Endothelial cell of umbilical vein (primary cell): ENCODE data around the gene CDKN3. TPM values are rescaled to one million over a fixed set of nuclear protein-coding genes. Genes with fewer than 3 reads are reported as not detected.
"Not testable (repeated sequence)": the region's sequence is repeated elsewhere in the genome, so short reads cannot be mapped to it uniquely, and the experiment has no call there.

Experiments
- BruUV-seq: library from RNA; stranded (reverse); fragments of 400-500 nt; replicated peaks from 2 replicates; lab custom pipeline; 2021; lab: Mats Ljungman, UMichigan
- CTCF ChIA-PET: fragments of 300-600, 350-600 bp; sonication (Branson Sonifier 250); formaldehyde crosslinking; loops from one replicate; lab custom pipeline; 2021; ENCODE audit warnings: antibody characterized with exemption, inconsistent platforms; lab: Charles Lee
- POLR2A ChIA-PET: fragments of 300-600, 350-600 bp; sonication (Branson Sonifier 250); formaldehyde crosslinking; loops from one replicate; lab custom pipeline; 2021; ENCODE audit warnings: antibody characterized with exemption, inconsistent platforms; lab: Charles Lee
- DNase-seq: peaks from one replicate; pipeline ENCODE4 v3.0.0-alpha.2; 2011; ENCODE audit warnings: low read depth, low spot score
- FAIRE-seq: peaks from 2 replicates; lab custom pipeline; 2011; peaks lifted over from hg19 to GRCh38; lab: Jason Lieb, UNC
- H2AFZ ChIP-seq: 2 replicates; pipeline ENCODE4 v1.6.0; 2012; ENCODE audit warnings: low read depth, low read length, control low read depth, inconsistent platforms
- H3K27ac ChIP-seq: 2 replicates; pipeline ENCODE4 v1.5.1; 2011; ENCODE audit warnings: low read depth, mild to moderate bottlenecking, control low read depth, low read length, moderate library complexity; ENCODE audit not compliant: insufficient read depth
- H3K27me3 ChIP-seq, 2 experiments: 2 replicates each; pipeline versions ENCODE4 v1.6.0 to v1.6.1; 2011; ENCODE audit warnings: low read length in 2 of 2, mixed read lengths in 1 of 2; ENCODE audit not compliant: control insufficient read depth in 2 of 2, insufficient read depth in 2 of 2
- H3K36me3 ChIP-seq, 2 experiments: 2 replicates in 1 of 2; 3 replicates in 1 of 2; pipeline ENCODE4 v1.5.1; 2011; ENCODE audit warnings: low read length in 2 of 2, mild to moderate bottlenecking in 1 of 2, moderate library complexity in 1 of 2; ENCODE audit not compliant: control insufficient read depth in 2 of 2, insufficient read depth in 2 of 2; ENCODE audit errors: extremely low read depth in 1 of 2
- H3K4me1 ChIP-seq: 3 replicates; pipeline ENCODE4 v1.5.1; 2011; ENCODE audit warnings: mild to moderate bottlenecking, low read length; ENCODE audit not compliant: control insufficient read depth, insufficient read depth; ENCODE audit errors: extremely low read depth
- H3K4me2 ChIP-seq: 2 replicates; pipeline ENCODE4 v1.6.1; 2011; ENCODE audit warnings: low read length, control low read depth, mixed read lengths; ENCODE audit not compliant: insufficient read depth
- H3K4me3 ChIP-seq, 3 experiments: fragments of 200-600 bp in 1 of 3; sonication (generic), shearing (Covaris generic) in 1 of 3; replicated peaks in 1 of 3; 2 replicates each; pipeline ENCODE4 v1.5.1; 2011 to 2016; ENCODE audit warnings: control low read depth in 3 of 3, low read length in 3 of 3, mild to moderate bottlenecking in 2 of 3, inconsistent platforms in 1 of 3, low read depth in 1 of 3, moderate library complexity in 1 of 3; ENCODE audit not compliant: insufficient read depth in 1 of 3
- H3K79me2 ChIP-seq: 2 replicates; pipeline ENCODE4 v1.6.0; 2012; ENCODE audit warnings: low read length, inconsistent platforms; ENCODE audit not compliant: control insufficient read depth, insufficient read depth
- H3K9ac ChIP-seq: replicated peaks from 2 replicates; pipeline ENCODE3; 2011; ENCODE audit warnings: low read length, control low read depth; ENCODE audit not compliant: insufficient read depth; ENCODE audit errors: extremely low read depth
- H3K9me1 ChIP-seq: replicated peaks from 3 replicates; pipeline ENCODE4 v1.6.0; 2011; ENCODE audit warnings: mild to moderate bottlenecking, low read length; ENCODE audit not compliant: control insufficient read depth, insufficient read depth; ENCODE audit errors: extremely low read depth
- H3K9me3 ChIP-seq: replicated peaks from 2 replicates; pipeline ENCODE4 v1.5.1; 2012; ENCODE audit warnings: low read length, inconsistent platforms; ENCODE audit not compliant: control insufficient read depth, insufficient read depth
- H4K20me1 ChIP-seq: replicated peaks from 2 replicates; pipeline ENCODE3; 2011; ENCODE audit warnings: mild to moderate bottlenecking, low read length; ENCODE audit not compliant: control insufficient read depth, insufficient read depth; ENCODE audit errors: extremely low read depth
- FOS ChIP-seq: IDR thresholded peaks from 2 replicates; pipeline ENCODE4 v1.6.1; 2011; ENCODE audit warnings: mild to moderate bottlenecking, low read length, moderate library complexity, borderline replicate concordance; ENCODE audit not compliant: insufficient read depth
- GATA2 ChIP-seq: IDR thresholded peaks from 2 replicates; pipeline ENCODE4 v1.7.0; 2011; ENCODE audit warnings: low read depth, mild to moderate bottlenecking, moderate library complexity, mixed read lengths, low read length; ENCODE audit not compliant: insufficient read length, insufficient read depth
- JUN ChIP-seq: IDR thresholded peaks from 2 replicates; pipeline ENCODE4 v1.6.1; 2011; ENCODE audit warnings: borderline replicate concordance, low read depth; ENCODE audit not compliant: insufficient read length, insufficient read depth
- POLR2AphosphoS5 ChIP-seq: IDR thresholded peaks from 2 replicates; pipeline ENCODE4 v1.6.1; 2012; ENCODE audit warnings: low read depth, mild to moderate bottlenecking, control low read depth, low read length, moderate library complexity; ENCODE audit not compliant: insufficient read depth
- dilution Hi-C: fragments of 300-500 bp; cut with MboI; formaldehyde crosslinking; loops from one replicate; pipeline ENCODE4 v1.15.0; 2019; ENCODE audit warnings: low sequenced_read_pairs; ENCODE audit not compliant: extremely low pct_ligation_motif_present
- intact Hi-C: fragments of 100-400 bp; cut with micrococcal nuclease; formaldehyde crosslinking; loops from one replicate; pipeline ENCODE4 v1.10.0; 2022
- polyA plus RNA-seq, 4 experiments: library from polyadenylated mRNA; depleted of rRNA in 3 of 4; stranded (reverse) in 3 of 4; unstranded in 1 of 4; fragments of >200 nt; gene quantifications; 2 replicates each; pipeline versions ENCODE4 v1.2.1 to v1.2.3, GENCODE V29; 2011 to 2012; ENCODE audit warnings: missing spikeins in 1 of 4
- total RNA-seq: library from RNA; stranded (reverse); gene quantifications from 2 replicates; pipeline ENCODE4 v1.2.3, GENCODE V29; 2021
- TF ChIP-seq, protein P1 (sequence below), 2 donors: IDR thresholded peaks; 1 replicate in 1 of 2; 2 replicates in 1 of 2; pipeline ENCODE4 v1.5.1; 2011; ENCODE audit warnings: low read length in 2 of 2, mild to moderate bottlenecking in 2 of 2, moderate library complexity in 2 of 2, control low read depth in 1 of 2, inconsistent platforms in 1 of 2, low read depth in 1 of 2; ENCODE audit not compliant: insufficient read depth in 1 of 2; ENCODE audit errors: extremely low read depth in 1 of 2
- TF ChIP-seq, protein P2 (sequence below): IDR thresholded peaks from 2 replicates; pipeline ENCODE4 v1.6.1; 2011; ENCODE audit not compliant: insufficient read depth, insufficient read length

CDKN3 gene
- total and polyA plus RNA-seq, 2 donors (not counting 3 experiments of a cell fraction or from before 2014, with no cell fraction given): 36.6 to 52.0 TPM

DNA sequence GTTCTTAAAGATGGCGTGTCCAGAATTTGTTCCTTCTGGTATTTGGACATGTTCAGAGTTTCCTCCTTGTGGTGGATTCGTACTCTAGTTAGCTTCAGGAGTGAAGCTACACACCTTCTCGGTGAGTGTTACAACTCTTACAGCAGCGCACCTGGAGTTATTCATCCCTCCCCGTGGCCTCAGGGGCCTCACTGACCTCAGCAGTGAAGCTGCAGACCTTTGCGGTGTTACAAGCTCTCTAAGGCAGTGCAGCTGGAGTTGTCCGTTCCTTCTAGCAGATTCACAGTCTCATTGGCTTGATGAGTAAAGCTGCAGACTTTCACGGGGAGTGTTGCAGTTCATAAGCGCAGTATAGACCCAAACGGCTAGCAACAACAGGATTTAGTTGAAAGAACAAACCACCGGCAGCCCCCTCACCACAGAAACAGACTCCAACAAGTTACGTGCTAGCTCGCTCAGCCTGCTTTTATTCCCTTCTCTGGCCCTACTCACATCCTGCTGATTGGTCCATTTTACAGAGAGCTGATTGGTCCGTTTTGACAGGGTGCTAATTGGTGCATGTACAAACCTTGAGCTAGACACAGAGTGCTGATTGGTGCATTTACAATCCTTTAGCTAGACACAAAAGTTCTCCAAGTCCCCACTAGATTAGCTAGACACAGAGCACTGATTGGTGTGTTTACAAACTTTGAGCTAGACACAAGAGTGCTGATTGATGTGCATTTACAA is 4.5 kb upstream of the CDKN3 start:
- BruUV-seq: no TSS peak
- dilution Hi-C loops (no loop called here), intact Hi-C loops (no loop called here)
- POLR2A ChIA-PET: no interaction called here
- CTCF ChIA-PET: interaction anchor here (1.4 to 1.5 kb wide), 2 partner anchors 9 to 18 kb away, joined by 3 to 5 read pairs; no protein-coding TSS in a partner anchor
- no peak overlapping the region for H2AFZ ChIP-seq
- H3K9me1 ChIP-seq: no peaks in the 10 kb centered on the region
- no peaks in the 10 kb centered on the region for H3K9me3 ChIP-seq
- no peak overlapping the region for H3K4me2 ChIP-seq
- no peaks in the 10 kb centered on the region for H3K36me3 ChIP-seq
- H3K4me1 ChIP-seq: no peaks in the 10 kb centered on the region
- no peaks in the 10 kb centered on the region for H4K20me1 ChIP-seq
- TF ChIP-seq FOS: no peak
- no peak for TF ChIP-seq GATA2
- TF ChIP-seq, protein P1, sequence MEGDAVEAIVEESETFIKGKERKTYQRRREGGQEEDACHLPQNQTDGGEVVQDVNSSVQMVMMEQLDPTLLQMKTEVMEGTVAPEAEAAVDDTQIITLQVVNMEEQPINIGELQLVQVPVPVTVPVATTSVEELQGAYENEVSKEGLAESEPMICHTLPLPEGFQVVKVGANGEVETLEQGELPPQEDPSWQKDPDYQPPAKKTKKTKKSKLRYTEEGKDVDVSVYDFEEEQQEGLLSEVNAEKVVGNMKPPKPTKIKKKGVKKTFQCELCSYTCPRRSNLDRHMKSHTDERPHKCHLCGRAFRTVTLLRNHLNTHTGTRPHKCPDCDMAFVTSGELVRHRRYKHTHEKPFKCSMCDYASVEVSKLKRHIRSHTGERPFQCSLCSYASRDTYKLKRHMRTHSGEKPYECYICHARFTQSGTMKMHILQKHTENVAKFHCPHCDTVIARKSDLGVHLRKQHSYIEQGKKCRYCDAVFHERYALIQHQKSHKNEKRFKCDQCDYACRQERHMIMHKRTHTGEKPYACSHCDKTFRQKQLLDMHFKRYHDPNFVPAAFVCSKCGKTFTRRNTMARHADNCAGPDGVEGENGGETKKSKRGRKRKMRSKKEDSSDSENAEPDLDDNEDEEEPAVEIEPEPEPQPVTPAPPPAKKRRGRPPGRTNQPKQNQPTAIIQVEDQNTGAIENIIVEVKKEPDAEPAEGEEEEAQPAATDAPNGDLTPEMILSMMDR (IDR thresholded peaks at IDR 0.05; ENCODE audit: extremely low read depth in 1 of 2, insufficient read depth in 1 of 2, low read depth in 1 of 2, low read length in 2 of 2): no peak
- TF ChIP-seq POLR2AphosphoS5: no peak
- TF ChIP-seq JUN: no peak
- TF ChIP-seq, protein P2, sequence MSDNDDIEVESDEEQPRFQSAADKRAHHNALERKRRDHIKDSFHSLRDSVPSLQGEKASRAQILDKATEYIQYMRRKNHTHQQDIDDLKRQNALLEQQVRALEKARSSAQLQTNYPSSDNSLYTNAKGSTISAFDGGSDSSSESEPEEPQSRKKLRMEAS: no peak
- H3K27ac ChIP-seq: no peak overlapping the region
- no peak for FAIRE-seq
- H3K27me3 ChIP-seq: peaks cover 10 to 26% of the 10 kb centered on the region in 2 experiments
- no peak overlapping the region for H3K9ac ChIP-seq
- DNase-seq: no peak
- H3K4me3 ChIP-seq: no peak overlapping the region
- no peaks in the 10 kb centered on the region for H3K79me2 ChIP-seq

DNA sequence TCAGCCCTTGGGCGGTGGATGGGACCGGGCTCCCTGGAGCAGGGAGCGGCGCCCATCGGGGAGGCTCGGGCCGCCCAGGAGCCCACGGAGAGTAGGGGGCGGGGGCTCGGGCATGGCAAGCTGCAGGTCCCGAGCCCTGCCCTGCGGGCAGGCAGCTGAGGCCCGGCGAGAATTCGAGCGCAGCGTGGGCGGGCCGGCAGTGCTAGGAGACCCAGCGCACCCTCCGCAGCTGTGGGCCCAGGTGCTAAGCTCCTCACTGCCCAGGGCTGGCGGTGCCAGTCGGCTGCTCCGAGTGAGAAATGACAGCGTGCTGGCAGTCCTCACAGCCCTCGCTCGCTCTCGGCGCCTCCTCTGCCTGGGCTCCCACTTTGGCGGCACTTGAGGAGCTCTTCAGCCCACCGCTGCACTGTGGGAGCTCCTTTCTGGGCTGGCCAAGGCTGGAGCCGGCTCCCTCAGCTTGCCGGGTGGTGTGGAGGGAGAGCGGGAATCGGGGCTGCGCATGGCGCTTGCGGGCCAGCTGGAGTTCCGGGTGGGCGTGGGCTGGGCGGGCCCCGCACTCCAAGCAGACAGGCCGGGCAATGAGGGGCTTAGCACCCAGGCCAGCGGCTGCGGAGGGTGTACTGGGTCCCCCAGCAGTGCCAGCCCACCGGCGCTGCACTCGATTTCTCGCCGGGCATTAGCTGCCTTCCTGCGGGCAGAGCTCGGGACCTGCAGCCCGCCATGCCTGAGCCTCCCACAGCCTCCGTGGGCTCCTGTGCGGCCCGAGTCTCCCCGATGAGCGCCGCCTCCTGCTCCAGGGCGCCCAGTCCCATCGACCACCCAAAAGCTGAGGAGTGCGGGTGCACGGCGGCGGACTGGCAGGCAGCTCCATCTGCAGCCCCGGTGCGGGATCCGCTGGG is 3.6 kb upstream of the CDKN3 start:
- POLR2A ChIA-PET, FAIRE-seq, H3K9me3 ChIP-seq, DNase-seq, H3K27ac ChIP-seq, H3K4me3 ChIP-seq, H3K4me1 ChIP-seq, H4K20me1 ChIP-seq, intact Hi-C loops, H3K79me2 ChIP-seq, BruUV-seq, H3K4me2 ChIP-seq, H3K9me1 ChIP-seq, H3K9ac ChIP-seq, H2AFZ ChIP-seq, dilution Hi-C loops, H3K36me3 ChIP-seq: not testable (repeated sequence)
- CTCF ChIA-PET: interaction anchor here (2.4 kb wide), 1 partner anchor 26 kb away, joined by 8 read pairs; no protein-coding TSS in a partner anchor
- peaks cover 4 to 17% of the 10 kb centered on the region in 2 experiments for H3K27me3 ChIP-seq
